NB4 (cell line): Measurements from ENCODE around the gene MRPL14.
A peak's percentile ranks its signal among the peaks of the same experiment; 100 is the strongest.

Experiments used
- MAX ChIP-seq: IDR thresholded peaks from 2 replicates; pipeline ENCODE4 v1.6.1; 2011; ENCODE audit warnings: low read depth, low read length
- MYC ChIP-seq: IDR thresholded peaks from 2 replicates; pipeline ENCODE4 v1.6.1; 2011; ENCODE audit warnings: low read depth, low read length
- POLR2A ChIP-seq: IDR thresholded peaks from 2 replicates; pipeline ENCODE4 v1.6.1; 2011; ENCODE audit warnings: mild to moderate bottlenecking; ENCODE audit not compliant: insufficient read length; ENCODE audit errors: extremely low read depth
- TF ChIP-seq, protein P1 (sequence below): IDR thresholded peaks from one replicate; pipeline ENCODE4 v1.5.1; 2012; ENCODE audit warnings: low read depth, low read length

GRCh38 chr6:44084231-44085014, 42.8 kb downstream of the MRPL14 start:
- peak; percentile 99 for TF ChIP-seq MAX
- TF ChIP-seq, protein P1, sequence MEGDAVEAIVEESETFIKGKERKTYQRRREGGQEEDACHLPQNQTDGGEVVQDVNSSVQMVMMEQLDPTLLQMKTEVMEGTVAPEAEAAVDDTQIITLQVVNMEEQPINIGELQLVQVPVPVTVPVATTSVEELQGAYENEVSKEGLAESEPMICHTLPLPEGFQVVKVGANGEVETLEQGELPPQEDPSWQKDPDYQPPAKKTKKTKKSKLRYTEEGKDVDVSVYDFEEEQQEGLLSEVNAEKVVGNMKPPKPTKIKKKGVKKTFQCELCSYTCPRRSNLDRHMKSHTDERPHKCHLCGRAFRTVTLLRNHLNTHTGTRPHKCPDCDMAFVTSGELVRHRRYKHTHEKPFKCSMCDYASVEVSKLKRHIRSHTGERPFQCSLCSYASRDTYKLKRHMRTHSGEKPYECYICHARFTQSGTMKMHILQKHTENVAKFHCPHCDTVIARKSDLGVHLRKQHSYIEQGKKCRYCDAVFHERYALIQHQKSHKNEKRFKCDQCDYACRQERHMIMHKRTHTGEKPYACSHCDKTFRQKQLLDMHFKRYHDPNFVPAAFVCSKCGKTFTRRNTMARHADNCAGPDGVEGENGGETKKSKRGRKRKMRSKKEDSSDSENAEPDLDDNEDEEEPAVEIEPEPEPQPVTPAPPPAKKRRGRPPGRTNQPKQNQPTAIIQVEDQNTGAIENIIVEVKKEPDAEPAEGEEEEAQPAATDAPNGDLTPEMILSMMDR: no peak
- no peak for TF ChIP-seq POLR2A
- peak; percentile 96 for TF ChIP-seq MYC
